HG02870 (cell line): ENCODE data around the gene BCAN.

Experiments used
- ATAC-seq: cut with Tn5 transposase; IDR thresholded peaks from one replicate; pipeline ENCODE4 v1.9.1; 2021; ENCODE audit warnings: mild to moderate bottlenecking, moderate library complexity; ENCODE audit not compliant: unreplicated experiment

The BCAN gene

DNA sequence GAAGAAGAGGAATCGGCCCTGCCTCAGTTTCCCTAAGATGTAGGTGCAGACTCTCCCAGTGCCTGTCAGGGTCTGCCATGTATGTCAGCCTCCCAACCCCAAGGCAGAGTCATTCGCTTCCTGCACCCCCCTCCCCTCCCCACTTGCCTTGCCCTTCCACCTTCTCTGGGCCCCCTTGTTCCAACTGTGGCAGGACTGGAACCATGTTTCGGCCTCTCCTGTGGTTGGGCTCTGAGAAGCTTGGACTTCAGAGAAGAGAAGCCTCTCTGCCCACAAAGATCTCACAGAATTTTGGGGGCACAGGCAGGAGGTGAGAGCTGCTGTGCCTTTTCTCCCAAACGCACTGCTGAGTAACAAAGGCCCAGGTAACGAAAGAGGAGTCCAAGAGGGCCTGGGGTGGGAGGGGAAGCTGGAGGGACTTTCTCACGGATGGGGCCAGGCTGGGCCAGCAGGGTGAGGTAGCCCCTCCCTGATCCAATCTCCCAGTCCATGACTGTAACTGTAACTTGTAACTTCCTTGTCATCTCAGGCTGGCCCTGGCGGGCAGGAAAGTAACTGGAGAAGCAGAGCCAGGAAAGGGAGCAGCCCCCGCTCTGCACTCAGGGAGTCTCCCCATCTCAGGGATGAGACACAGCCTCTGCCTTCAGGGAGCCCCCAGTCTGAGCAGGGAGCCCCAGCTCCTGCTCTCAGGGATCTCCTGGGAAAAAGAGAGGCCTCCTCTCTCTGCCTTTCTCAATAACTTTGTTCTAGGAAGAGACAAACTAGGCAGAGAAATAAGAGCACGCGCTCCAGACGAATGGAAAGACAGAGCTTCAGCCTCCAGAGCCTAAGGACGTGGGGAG, 52.2 kb downstream of the BCAN start:
- no peak for ATAC-seq

GRCh38 chr1:156694690-156694962, 52.7 kb downstream of the BCAN start:
- ATAC-seq, result no peak

GRCh38 chr1:156696755-156697154, 54.8 kb downstream of the BCAN start:
- no peak for ATAC-seq

- no peak for ATAC-seq
Observed at GRCh38 chr1:156697481-156697880, 55.6 kb downstream of the BCAN start.

GRCh38 chr1:156698995-156699394, 57.1 kb downstream of the BCAN start:
- no peak for ATAC-seq

DNA sequence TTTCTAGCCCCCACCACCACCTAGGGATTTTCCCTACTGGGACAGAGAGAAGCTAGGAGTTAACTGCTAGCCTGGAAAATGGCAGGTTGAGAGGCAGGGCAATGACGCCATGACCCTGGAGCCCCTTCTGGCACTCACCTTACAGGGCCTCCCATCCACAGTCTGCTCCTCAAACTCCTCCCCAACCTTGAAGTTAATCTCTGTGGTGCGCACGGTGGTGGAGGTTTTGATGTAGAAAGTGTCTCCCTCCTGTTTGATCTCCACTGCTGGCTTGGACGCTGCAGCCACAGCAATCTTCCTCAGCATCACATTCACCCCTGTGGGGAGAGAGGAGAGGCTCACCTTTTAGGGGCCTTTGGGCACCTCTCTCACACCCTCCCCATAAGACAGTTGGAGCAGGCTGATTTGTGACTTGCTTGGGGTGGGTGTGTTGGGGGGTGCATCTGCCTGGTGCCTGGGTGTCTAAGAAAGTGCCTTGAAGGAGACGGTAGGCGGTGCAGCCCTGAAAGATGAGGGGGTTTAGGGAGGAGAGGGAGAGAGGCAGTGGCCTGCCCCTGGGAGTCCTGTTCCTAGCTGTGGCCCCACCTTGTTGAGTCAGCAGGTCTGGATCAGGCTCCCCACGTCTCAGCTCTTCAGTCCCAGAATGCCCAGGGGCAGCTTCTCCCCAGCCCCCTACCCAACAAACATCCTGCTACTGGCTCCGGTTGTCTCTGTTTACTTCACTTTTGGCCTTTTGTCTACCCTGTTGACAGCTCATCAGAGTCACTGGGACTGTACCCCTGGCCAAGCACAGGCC, 59.0 kb downstream of the BCAN start:
- no peak for ATAC-seq

DNA sequence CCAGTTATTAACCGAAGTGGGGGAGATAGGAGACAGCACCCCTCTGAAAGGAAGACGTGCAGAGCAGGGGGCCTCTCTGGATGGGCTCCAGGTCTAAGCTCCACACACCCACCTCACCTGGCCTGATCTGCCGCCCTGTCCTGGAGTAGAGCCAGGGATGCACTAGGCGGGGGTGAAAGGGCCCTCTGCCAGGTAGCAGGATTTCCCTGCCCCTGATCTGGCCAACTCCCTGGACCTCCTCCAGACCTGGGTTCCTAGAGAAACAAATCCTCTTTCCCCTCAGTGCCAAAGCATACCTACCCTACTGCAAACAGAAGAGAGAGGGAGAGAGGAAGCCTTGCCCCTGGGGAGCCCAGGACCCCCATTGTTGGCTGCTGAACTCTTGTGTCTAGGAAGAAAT, 61.4 kb downstream of the BCAN start:
- ATAC-seq, result no peak

DNA sequence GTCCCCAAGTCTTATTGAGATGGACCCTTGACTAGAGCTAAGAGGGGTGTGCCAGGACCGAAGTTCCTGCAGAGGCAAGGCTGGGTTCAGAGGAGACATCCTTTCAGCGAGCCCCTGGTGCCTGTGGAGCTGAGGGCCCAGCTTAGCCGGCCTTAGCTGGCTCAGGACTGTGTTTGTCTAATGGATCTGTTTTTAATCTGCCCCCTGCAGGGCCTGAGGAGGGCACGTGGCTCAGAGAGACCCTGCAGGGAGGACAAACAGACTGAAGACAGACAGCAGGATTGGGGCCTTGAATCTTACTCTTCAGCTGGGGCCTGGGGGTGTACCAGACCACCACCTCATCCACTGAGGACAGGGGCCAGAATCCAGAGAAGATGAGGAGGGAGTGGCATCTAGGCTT, 61.8 kb downstream of the BCAN start:
- ATAC-seq, result no peak

GRCh38 chr1:156704166-156704711, 62.3 kb downstream of the BCAN start:
- ATAC-seq, result no peak

DNA sequence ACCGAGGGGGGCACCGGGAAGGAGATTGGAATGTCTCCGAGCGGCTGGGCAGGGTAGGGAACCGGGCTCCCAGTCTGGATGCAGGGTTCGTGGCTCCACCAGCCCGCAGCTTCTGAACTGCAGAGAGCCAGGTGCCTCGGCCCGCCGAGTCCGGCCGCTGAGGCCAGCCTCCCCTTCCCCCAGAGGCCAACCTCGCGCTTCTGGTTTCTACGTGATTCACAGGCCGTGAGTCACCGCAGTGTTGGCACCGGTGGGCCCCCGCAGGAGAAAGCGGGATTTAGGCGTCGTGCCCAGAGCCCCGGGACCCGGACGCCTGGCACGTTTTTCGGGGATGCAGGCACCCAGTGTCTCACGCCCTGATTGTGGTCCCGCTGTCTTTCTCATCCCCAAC, 63.0 kb downstream of the BCAN start:
- no peak for ATAC-seq

DNA sequence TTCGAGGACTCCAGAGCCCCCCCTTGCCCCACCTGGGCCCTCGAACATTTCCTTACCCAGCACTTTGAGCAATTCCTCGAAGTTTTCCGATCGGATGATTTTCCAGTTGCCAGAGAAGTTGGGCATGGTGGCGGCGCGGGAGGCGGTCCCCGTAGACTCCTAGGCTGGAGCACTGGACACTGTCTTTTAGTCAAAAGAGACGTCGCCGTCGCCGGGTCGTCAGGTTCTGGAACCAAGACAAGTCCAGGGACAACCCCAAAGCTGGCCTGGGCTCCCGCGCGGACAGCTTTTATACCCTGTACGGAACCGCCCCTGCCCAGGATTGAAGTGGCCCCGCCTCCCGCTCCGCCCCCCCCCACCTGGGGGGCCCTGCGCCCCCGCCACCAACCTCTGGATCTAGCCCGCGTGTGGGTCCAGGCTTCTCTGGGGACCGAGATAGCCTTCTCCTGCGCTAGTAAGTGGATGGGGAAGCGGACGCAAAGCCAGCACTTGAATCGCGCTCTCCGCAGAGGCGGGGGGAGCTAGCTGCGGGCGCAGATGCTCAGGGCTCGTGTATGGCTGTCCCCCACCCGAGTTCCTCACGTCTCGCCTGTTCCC, 63.5 kb downstream of the BCAN start, which contains the start of gene CRABP2:
Gene CRABP2 (minus strand): TSS at position 263 of the 597 bp plus-strand sequence. CDS start 137 bp downstream, at position 126.
- ATAC-seq, result no peak

GRCh38 chr1:156705918-156706656, 64.2 kb downstream of the BCAN start:
- ATAC-seq, result no peak

DNA sequence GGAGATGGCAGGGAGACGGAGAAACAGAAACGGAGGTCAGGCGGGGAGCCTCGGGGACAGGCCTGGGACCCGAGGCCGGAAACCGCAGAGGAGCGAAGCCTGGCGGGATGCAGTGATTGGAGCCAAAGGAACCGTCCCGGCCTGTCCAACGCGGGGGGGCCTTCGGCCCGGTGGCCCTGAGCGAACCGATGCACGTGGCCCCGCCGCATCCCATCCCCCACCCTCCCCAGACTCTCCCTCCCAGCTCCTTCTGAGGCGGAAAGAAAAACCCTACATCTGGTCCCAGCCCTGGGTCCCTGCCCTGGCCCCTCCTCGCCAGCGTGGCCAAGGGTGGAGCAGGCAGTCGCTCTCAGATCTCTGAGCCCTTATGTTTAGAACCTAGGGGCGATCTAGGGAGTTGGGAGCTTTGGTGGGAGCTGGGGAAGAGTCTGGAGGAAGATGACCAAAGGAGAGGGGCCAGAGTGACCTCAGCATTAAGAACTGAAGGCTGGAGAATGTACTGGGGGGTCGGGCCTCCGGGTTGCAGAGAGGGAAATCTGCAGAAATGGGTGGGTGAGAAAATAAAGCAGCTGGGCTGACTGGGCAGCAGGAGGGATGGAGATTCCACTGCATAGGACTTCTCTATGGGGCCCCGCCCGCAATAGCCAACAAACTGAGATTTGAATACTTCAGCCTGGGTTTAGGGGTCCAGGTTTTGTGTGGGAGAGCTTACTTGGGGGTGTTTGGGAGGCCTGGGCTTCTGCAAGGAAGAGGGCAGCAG, 64.9 kb downstream of the BCAN start:
- ATAC-seq, result no peak

GRCh38 chr1:156707417-156708217, 65.7 kb downstream of the BCAN start:
- no peak for ATAC-seq

- ATAC-seq, result no peak
Observed at GRCh38 chr1:156708218-156708661, 66.3 kb downstream of the BCAN start.

DNA sequence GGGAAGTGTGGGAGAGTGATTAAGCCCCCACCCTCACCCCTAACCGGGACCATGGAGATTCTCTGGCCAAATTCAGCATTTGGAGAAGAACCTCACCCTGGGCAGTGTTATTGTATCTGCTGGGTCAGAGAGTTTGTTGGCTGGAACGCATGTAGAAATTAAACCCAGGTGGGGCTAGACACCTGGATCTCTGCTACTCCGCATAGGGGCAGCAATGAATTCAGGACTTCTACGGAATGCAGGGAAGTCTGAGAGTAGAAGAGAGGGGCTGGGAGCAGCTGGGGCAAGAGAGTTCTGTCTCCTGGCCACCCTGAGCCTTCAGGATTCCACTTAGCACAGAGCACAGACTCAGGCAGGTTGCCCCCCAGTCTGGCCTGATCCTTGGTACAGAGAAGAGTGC, 67.1 kb downstream of the BCAN start:
- ATAC-seq, result no peak
